NB4 (cell line): ENCODE measurements around the gene ARMC7.

Experiments used
- CTCF ChIP-seq: IDR thresholded peaks from one replicate; pipeline ENCODE4 v1.5.1; 2012; ENCODE audit warnings: low read depth, low read length
- MAX ChIP-seq: IDR thresholded peaks from 2 replicates; pipeline ENCODE4 v1.6.1; 2011; ENCODE audit warnings: low read depth, low read length
- MYC ChIP-seq: IDR thresholded peaks from 2 replicates; pipeline ENCODE4 v1.6.1; 2011; ENCODE audit warnings: low read depth, low read length
- POLR2A ChIP-seq: IDR thresholded peaks from 2 replicates; pipeline ENCODE4 v1.6.1; 2011; ENCODE audit warnings: mild to moderate bottlenecking; ENCODE audit not compliant: insufficient read length; ENCODE audit errors: extremely low read depth

GRCh38 chr17:75084039-75084660 lies 25.6 kb upstream of the ARMC7 start:
- TF ChIP-seq MAX (no peak), CTCF (no peak), POLR2A (no peak), MYC (no peak)
